Esophagus squamous epithelium (tissue), 4 donors: ENCODE data around the gene DNAH2.

Source experiments
- CTCF ChIP-seq, 6 experiments: fragments of 450-650 bp in 4 of 6; fragments of 200-600 bp in 2 of 6; sonication (generic) in 2 of 6; IDR thresholded peaks; one replicate each; pipeline ENCODE4 v1.5.1; 2016 to 2019; ENCODE audit warnings: antibody characterized with exemption in 6 of 6, mild to moderate bottlenecking in 4 of 6, moderate library complexity in 4 of 6
- POLR2A ChIP-seq, 4 donors: fragments of 450-650 bp; IDR thresholded peaks; one replicate each; pipeline ENCODE4 v1.6.1; 2017; ENCODE audit warnings: antibody characterized with exemption in 4 of 4, mild to moderate bottlenecking in 4 of 4, moderate library complexity in 3 of 4

GRCh38 chr17:7748076-7748775 lies 30.7 kb downstream of the DNAH2 start:
- TF ChIP-seq CTCF (IDR thresholded peaks at IDR 0.05) (no peak), POLR2A (IDR thresholded peaks at IDR 0.05) (no peak)
